GM18499 (cell line): ENCODE data around the gene GHRH.

Experiments used
- ATAC-seq: cut with Tn5 transposase; IDR thresholded peaks from one replicate; pipeline ENCODE4 v1.9.1; 2021; ENCODE audit warnings: moderate number of reproducible peaks; ENCODE audit not compliant: insufficient read depth, unreplicated experiment

GHRH gene

GRCh38 chr20:37266940-37267666 is 5.5 kb upstream of the GHRH start:
- ATAC-seq: no peak

GRCh38 chr20:37265152-37265551 is 3.5 kb upstream of the GHRH start:
- no peak for ATAC-seq

GRCh38 chr20:37263686-37264085 is 2.1 kb upstream of the GHRH start:
- ATAC-seq: no peak

GRCh38 chr20:37262505-37262904 is 891 bp upstream of the GHRH start:
- ATAC-seq: no peak

- no peak for ATAC-seq
These were observed 691 bp downstream of the GHRH start for GRCh38 chr20:37260923-37261322.

GRCh38 chr20:37259865-37260264 is 1.7 kb downstream of the GHRH start:
- no peak for ATAC-seq

- no peak for ATAC-seq
These were observed 2.6 kb downstream of the GHRH start for GRCh38 chr20:37259031-37259430.

GRCh38 chr20:37257988-37258387 is 3.6 kb downstream of the GHRH start:
- no peak for ATAC-seq

GRCh38 chr20:37257530-37257929 is 4.1 kb downstream of the GHRH start:
- no peak for ATAC-seq

GRCh38 chr20:37256286-37256685 is 5.3 kb downstream of the GHRH start:
- no peak for ATAC-seq

GRCh38 chr20:37254114-37254878 is 7.3 kb downstream of the GHRH start:
- no peak for ATAC-seq

- no peak for ATAC-seq
These were observed 8.5 kb downstream of the GHRH start for GRCh38 chr20:37253087-37253486.

- ATAC-seq: no peak
These were observed 9.7 kb downstream of the GHRH start for GRCh38 chr20:37251825-37252477.

GRCh38 chr20:37249304-37249703 is 12.3 kb downstream of the GHRH start:
- ATAC-seq: no peak

- ATAC-seq: no peak
These were observed 14.1 kb downstream of the GHRH start for GRCh38 chr20:37247547-37247946.

GRCh38 chr20:37246736-37247135 is 14.9 kb downstream of the GHRH start:
- no peak for ATAC-seq

GRCh38 chr20:37245216-37246150 is 16.1 kb downstream of the GHRH start:
- ATAC-seq: no peak

GRCh38 chr20:37244572-37244957 is 17.0 kb downstream of the GHRH start:
- no peak for ATAC-seq

GRCh38 chr20:37243937-37244571 is 17.6 kb downstream of the GHRH start:
- no peak for ATAC-seq
